ENCODE data around the gene TMEM198.

The TMEM198 gene

DNA sequence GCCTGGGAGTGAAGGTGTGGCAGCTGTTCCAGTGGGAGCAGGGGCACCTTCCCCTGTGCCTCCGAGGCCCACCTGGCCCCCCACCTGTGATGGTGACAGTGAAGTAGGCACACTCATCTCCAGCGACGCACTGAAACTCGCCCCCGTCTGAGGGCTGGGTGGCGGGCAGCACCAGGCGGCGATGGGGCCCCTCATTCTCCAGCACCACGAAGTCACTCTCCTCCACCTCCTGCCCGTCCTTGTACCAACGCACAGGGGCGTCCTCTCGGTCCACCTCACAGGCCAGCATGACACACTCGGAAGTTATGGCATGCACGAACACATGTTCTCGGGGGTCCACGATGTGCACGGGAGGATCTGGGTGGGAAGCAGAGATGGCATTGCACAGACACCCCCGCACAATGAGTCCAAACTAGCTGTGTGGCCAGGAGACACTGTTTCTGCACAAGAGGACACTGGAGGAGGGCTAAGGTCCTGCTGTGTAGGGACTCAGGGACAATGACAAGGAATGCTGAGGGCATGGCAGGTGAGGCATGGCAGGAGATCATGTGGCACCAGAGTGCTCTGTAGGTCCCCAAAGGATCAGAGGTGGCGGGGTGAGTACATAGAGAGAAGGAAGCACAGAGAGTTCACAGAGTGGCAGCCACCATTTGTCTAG, 19.6 kb downstream of the TMEM198 start:
- DNase-seq, result no peak

DNA sequence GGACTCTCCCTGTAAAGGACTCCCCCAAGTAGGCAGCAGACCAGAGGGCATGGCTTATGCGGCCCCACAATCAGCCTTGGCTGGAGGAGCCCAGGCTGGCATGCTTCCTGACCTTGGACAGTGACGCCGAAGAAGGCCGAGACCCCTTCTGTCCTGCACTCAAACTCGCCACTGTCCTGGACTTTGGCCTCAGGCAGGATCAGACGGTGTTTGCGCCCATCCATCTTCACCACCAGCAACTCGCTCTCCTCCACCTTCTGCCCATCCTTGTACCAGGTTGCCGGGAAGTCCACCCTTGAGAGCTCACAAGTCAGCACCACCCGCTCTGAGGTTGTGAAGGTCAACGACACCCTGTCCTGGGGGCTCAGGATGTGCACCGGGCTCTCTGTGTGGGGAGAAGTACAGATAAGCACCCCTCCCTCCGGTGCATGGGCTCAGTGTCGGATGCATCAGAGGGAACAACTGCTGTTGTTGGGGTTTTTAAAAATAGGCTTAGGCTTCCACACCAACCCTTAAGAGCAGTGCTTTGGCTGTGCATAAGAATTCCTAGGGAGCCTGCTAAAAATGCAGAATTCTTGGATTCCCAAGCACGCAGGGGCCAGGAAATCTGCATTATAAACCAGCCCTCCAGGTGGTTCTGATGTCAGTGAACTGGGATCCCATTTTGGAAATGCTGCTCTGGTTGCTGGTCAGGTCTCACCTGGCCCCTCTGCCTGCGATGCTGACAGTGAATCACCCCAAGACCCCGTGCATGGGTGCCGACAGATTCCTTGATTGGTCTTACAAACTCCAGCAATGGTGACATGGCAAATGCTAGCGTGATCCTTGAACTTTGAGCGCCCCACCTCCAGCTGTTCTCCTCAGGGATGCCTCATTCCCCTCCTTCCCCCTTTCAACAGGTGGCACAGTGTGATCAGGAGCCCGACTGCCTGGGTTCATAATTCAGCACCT, 21.6 kb downstream of the TMEM198 start:
- DNase-seq, result no peak

DNA sequence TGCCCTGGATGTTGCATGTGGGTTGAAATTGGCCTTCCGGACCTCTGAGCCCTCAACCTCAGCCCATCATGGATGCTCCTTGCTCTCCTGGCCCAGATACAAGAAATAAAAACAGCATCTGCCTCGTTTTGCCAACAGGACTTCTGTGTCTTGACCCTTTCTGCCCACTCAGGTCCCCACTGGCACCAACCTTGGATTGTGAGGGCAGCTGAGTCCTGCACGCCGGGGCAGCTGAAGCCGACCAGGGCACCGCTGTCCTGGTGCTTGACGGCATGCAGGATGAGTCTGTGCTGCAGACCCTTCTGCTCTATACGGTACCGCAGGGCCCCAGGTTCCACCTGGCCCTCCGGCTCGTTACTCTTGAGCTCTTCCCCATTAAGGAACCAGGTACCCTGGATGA, 22.8 kb downstream of the TMEM198 start:
- DNase-seq, result no peak

DNA sequence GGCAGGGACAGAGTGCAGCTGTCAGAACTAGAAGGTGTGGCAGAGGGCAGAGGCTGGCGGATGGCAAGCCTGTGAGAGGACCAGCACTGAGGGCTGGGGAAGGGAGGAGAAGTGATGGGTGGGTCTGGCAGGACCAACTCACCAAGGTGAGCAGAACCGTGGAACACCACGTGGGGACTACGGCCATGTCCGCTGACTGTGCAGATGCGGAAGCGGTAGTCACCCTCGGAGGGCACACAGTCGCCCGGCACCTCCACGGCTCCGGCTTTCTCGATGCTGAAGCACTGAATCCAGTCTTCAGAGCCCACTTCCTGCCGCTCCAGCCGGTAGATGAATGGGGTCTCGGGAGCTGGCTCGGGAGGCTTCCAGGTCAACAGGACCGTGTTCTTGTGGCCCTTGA, 23.3 kb downstream of the TMEM198 start:
- DNase-seq, result no peak

GRCh38 chr2:219567791-219568361, 24.0 kb downstream of the TMEM198 start:
- no peak for DNase-seq

DNA sequence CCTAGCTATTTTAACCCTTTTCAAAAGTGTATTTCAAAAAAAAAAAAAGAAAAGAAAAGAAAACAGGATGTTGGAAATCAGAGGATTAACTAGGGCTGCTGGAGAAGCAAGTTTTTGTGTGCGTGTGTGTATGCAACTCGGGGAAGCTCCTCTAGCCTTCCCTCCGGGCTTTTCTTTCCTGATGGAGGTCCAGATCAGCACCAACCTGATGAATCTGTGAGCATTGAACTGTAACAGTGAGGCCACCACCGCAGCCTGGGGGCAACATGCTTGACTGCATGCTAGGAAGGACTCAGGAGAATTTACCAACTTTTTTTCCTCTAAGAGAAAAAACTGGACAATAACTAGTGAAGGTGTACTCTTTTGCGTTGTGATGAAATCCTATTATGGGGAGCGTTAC, 25.2 kb downstream of the TMEM198 start:
- no peak for DNase-seq

GRCh38 chr2:219569635-219570034, 25.8 kb downstream of the TMEM198 start:
- no peak for DNase-seq

DNA sequence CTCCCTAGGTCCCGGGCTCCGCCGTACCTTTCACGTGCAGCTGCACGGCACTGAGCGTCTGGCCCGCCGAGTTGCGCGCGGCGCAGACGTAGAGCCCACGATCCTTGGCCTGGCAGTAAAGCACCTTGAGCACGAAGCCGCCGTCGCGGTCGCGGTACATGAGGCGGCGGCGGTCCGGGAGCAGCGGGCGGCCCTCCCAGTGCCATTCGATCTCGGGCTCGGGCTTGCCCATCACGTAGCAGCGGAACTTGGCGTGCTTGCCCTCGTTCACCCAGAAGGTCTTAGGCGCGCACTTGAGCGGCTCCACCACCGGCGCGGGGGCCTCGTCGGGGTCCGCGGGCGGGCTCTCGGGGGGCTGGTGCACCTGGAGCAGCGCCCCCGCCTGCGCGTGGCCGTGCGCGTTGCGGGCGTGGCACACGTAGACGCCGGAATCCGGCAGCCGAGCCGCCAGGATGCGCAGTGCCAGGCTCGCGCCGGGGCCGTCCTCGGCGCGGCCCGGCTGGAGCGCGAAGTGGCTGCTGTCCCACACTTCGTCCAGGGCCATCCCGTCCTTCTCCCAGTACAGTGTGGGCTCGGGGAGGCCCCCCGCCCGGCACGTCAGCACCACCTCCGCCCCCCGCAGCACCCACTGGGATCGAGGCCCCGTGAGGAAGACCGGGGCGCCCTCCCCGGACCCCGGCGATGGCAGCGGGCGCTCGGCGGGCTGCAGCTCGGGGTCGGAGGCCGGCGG, 26.5 kb downstream of the TMEM198 start:
- DNase-seq, result no peak

GRCh38 chr2:219570924-219571310, 27.1 kb downstream of the TMEM198 start:
- no peak for DNase-seq

GRCh38 chr2:219571311-219572236, 27.7 kb downstream of the TMEM198 start, which contains the start of gene OBSL1:
Gene OBSL1 (minus strand): TSS chr2:219571539. CDS start chr2:219571232, 307 bp downstream.
- no peak for DNase-seq

DNA sequence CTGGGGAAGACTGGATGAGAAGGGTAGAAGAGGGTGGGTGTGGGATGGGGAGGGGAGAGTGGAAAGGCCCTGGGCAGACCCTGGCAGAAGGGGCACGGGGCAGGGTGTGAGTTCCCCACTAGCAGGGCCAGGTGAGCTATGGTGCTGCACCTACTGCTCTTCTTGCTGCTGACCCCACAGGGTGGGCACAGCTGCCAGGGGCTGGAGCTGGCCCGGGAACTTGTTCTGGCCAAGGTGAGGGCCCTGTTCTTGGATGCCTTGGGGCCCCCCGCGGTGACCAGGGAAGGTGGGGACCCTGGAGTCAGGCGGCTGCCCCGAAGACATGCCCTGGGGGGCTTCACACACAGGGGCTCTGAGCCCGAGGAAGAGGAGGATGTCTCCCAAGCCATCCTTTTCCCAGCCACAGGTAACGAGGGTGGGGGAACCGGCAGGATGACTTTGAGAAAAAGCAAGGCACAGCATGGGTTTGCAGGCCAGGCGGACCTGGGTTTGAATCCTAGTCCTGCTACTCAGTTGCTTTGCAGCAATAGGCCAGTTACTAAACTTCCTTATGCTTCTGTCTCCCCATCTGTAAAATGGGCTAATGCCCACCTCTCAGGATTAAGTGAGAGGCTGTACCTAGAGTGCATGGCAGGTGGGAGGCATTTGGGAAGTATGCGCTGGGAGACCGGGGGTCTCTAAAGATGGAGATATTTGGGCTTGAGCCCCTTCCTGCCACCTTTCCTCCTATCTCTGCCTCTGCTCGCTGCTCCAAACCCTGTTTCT, 28.6 kb downstream of the TMEM198 start, which contains the start of gene INHA:
INHA (plus strand) TSS at position 74 of the 765 bp plus-strand sequence; CDS start at position 139, 65 bp downstream.
- no peak for DNase-seq

DNA sequence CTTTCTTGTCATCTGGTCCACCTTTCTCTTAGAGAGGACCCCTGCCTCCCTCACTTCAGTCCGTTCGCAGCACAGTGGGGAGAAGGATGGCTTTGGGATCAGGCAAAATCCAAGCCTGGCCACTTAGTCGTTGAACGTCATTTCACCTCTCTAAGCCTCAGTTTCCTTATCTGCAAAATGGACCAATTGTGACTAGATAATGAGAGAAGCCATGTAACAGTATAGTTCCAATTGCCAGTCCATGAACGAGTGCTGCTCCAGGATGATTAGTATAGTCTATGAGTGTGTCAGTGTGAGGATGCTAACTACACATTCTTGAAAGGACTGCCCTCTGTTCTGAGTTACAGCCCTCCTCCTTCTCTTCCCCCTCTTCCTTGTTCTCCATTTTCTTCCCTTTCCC, 29.3 kb downstream of the TMEM198 start:
- no peak for DNase-seq

DNA sequence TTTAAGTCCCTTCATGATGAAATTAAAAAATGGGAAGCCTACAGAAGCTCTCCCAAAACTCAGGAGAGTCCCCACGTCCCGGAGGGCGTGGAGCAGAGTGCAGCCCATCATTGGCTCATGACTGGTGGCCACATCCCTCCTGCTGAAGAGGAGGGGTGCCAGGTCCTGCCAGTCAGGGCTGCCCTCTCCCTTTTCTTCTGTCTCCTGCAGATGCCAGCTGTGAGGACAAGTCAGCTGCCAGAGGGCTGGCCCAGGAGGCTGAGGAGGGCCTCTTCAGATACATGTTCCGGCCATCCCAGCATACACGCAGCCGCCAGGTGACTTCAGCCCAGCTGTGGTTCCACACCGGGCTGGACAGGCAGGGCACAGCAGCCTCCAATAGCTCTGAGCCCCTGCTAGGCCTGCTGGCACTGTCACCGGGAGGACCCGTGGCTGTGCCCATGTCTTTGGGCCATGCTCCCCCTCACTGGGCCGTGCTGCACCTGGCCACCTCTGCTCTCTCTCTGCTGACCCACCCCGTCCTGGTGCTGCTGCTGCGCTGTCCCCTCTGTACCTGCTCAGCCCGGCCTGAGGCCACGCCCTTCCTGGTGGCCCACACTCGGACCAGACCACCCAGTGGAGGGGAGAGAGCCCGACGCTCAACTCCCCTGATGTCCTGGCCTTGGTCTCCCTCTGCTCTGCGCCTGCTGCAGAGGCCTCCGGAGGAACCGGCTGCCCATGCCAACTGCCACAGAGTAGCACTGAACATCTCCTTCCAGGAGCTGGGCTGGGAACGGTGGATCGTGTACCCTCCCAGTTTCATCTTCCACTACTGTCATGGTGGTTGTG, 30.9 kb downstream of the TMEM198 start:
- no peak for DNase-seq

- no peak for DNase-seq
Measured at GRCh38 chr2:219575566-219576504, 32.0 kb downstream of the TMEM198 start.

DNA sequence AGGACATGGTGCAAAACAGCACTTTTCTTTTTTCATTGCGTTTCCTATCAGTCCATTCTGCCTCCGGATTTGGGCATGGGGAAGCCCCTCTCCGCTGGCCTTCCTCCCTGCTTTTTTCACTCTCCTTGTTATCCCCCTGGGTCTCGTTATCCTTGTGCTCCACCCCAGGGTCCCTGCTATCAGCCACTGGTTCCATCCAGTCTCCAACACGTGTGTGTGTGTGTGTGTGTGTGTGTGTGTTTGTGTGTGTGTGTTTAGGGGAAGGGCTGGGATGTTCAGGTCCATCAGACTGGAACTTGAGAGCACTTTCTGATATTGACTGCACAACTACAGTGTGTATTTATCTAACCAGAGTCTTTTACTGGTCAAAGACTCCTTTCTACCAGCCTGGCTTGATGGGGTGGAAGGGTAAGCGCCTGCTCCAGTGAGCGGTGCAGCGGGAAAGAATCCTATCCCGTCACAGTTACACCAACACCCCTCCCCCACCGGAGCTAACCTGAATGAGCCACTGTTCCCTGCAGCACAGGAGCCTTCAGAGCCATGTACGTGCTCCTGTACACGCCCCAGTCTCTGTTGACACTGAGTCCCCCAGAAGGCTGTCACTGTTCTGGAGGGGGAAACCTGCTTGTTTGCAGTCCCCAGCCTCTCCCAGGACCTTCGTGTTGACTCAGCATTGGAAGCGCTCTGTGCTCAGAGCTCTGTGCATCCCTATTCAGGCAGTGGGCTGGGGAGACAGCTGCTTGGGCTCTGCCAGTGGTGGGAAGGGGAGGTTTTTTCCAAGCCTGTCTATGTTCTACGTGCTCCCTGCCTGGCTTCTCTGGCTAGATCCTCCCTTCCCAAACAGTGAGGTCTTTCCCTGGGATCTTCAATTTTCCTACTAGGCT, 32.9 kb downstream of the TMEM198 start:
- DNase-seq, result no peak

DNA sequence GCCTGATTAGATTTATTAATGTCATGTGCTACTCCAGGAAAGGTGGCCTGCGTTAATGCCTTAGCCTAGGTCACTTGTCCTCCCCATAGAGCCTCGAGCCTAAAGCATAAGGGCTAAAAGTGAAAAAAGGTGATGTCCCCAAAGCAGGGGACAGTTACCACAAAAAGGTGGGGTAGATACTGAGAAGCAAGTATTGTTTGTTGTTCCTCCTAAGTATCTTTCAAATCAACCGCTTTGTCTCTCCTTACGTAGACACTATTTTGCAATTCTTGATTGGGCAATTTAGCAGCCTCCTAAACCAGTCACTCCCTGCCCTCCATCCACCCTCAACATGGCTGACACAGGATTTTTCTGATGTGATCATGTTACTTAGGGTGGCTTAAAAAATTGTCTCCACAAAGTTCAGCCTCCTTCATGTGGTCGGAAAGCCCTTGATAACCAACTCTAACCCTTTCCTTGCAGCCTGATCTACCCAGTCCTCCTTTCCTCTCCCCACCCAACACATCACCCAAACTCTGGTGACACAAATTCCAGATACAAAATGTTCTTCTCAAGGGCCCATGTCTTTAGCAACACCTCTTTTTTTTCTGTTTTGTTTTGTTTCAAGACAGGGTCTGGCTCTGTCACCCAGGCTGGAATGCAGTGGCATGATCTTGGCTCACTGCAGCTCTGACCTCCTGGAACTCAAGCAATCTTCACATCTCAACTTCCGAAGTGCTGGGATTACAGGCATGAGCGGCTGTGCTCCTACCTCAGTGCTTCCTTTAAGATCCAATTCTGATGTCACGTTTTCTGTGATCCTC, 35.2 kb downstream of the TMEM198 start:
- no peak for DNase-seq

DNA sequence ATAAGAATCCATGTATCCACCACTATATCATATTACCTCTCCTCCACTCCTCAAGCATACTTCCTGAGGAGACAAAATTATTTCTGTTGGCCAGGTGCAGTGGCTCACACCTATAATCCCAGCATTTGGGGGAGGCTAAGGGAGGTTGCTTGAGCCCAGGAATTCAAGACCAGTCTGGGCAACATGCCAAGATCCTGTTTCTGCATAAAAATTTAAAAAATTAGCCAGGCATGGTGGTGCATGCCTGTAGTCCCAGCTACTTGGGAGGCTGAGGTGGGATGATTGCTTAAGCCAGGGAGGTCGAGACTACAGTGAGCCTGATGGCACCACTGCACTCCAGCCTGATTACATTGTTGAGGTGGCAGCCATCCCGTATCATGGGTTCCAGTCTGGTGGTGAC, 37.5 kb downstream of the TMEM198 start:
- DNase-seq, result no peak

Data from stimulated activated CD4-positive, alpha-beta T cell treated with anti-CD3 and anti-CD28 coated beads, Interleukin-1b, Interleukin-23, amount 100 ng/mL, for 48 hours (primary cell).